ENCODE results near the gene LGR5.

GRCh38 chr12:71475280-71475679 is 35.7 kb downstream of the LGR5 start:
- TF ChIP-seq CTCF (IDR thresholded peaks at IDR 0.05; ENCODE audit: low read depth, low read length) (no peak), EZH2phosphoT487 (IDR thresholded peaks at IDR 0.05; ENCODE audit: low read depth) (no peak)

Data from OCI-LY3 (cell line).